Endothelial cell of umbilical vein (primary cell): ENCODE data around the gene DDX17. TPM values are rescaled to one million over a fixed set of nuclear protein-coding genes. Genes with fewer than 3 reads are reported as not detected.

Source experiments
- BruUV-seq: library from RNA; stranded (reverse); fragments of 400-500 nt; replicated peaks from 2 replicates; lab custom pipeline; 2021; lab: Mats Ljungman, UMichigan
- CTCF ChIA-PET: fragments of 300-600, 350-600 bp; sonication (Branson Sonifier 250); formaldehyde crosslinking; loops from one replicate; lab custom pipeline; 2021; ENCODE audit warnings: antibody characterized with exemption, inconsistent platforms; lab: Charles Lee
- POLR2A ChIA-PET: fragments of 300-600, 350-600 bp; sonication (Branson Sonifier 250); formaldehyde crosslinking; loops from one replicate; lab custom pipeline; 2021; ENCODE audit warnings: antibody characterized with exemption, inconsistent platforms; lab: Charles Lee
- DNase-seq: peaks from one replicate; pipeline ENCODE4 v3.0.0-alpha.2; 2011; ENCODE audit warnings: low read depth, low spot score
- FAIRE-seq: peaks from 2 replicates; lab custom pipeline; 2011; peaks lifted over from hg19 to GRCh38; lab: Jason Lieb, UNC
- H2AFZ ChIP-seq: 2 replicates; pipeline ENCODE4 v1.6.0; 2012; ENCODE audit warnings: low read depth, low read length, control low read depth, inconsistent platforms
- H3K27ac ChIP-seq: 2 replicates; pipeline ENCODE4 v1.5.1; 2011; ENCODE audit warnings: low read depth, mild to moderate bottlenecking, control low read depth, low read length, moderate library complexity; ENCODE audit not compliant: insufficient read depth
- H3K27me3 ChIP-seq, 2 experiments: 2 replicates each; pipeline versions ENCODE4 v1.6.0 to v1.6.1; 2011; ENCODE audit warnings: low read length in 2 of 2, mixed read lengths in 1 of 2; ENCODE audit not compliant: control insufficient read depth in 2 of 2, insufficient read depth in 2 of 2
- H3K36me3 ChIP-seq, 2 experiments: 2 replicates in 1 of 2; 3 replicates in 1 of 2; pipeline ENCODE4 v1.5.1; 2011; ENCODE audit warnings: low read length in 2 of 2, mild to moderate bottlenecking in 1 of 2, moderate library complexity in 1 of 2; ENCODE audit not compliant: control insufficient read depth in 2 of 2, insufficient read depth in 2 of 2; ENCODE audit errors: extremely low read depth in 1 of 2
- H3K4me1 ChIP-seq: 3 replicates; pipeline ENCODE4 v1.5.1; 2011; ENCODE audit warnings: mild to moderate bottlenecking, low read length; ENCODE audit not compliant: control insufficient read depth, insufficient read depth; ENCODE audit errors: extremely low read depth
- H3K4me2 ChIP-seq: 2 replicates; pipeline ENCODE4 v1.6.1; 2011; ENCODE audit warnings: low read length, control low read depth, mixed read lengths; ENCODE audit not compliant: insufficient read depth
- H3K4me3 ChIP-seq, 3 experiments: fragments of 200-600 bp in 1 of 3; sonication (generic), shearing (Covaris generic) in 1 of 3; replicated peaks in 1 of 3; 2 replicates each; pipeline ENCODE4 v1.5.1; 2011 to 2016; ENCODE audit warnings: control low read depth in 3 of 3, low read length in 3 of 3, mild to moderate bottlenecking in 2 of 3, inconsistent platforms in 1 of 3, low read depth in 1 of 3, moderate library complexity in 1 of 3; ENCODE audit not compliant: insufficient read depth in 1 of 3
- H3K79me2 ChIP-seq: 2 replicates; pipeline ENCODE4 v1.6.0; 2012; ENCODE audit warnings: low read length, inconsistent platforms; ENCODE audit not compliant: control insufficient read depth, insufficient read depth
- H3K9ac ChIP-seq: replicated peaks from 2 replicates; pipeline ENCODE3; 2011; ENCODE audit warnings: low read length, control low read depth; ENCODE audit not compliant: insufficient read depth; ENCODE audit errors: extremely low read depth
- H3K9me1 ChIP-seq: replicated peaks from 3 replicates; pipeline ENCODE4 v1.6.0; 2011; ENCODE audit warnings: mild to moderate bottlenecking, low read length; ENCODE audit not compliant: control insufficient read depth, insufficient read depth; ENCODE audit errors: extremely low read depth
- H3K9me3 ChIP-seq: replicated peaks from 2 replicates; pipeline ENCODE4 v1.5.1; 2012; ENCODE audit warnings: low read length, inconsistent platforms; ENCODE audit not compliant: control insufficient read depth, insufficient read depth
- H4K20me1 ChIP-seq: replicated peaks from 2 replicates; pipeline ENCODE3; 2011; ENCODE audit warnings: mild to moderate bottlenecking, low read length; ENCODE audit not compliant: control insufficient read depth, insufficient read depth; ENCODE audit errors: extremely low read depth
- CTCF ChIP-seq, 2 donors: IDR thresholded peaks; 1 replicate in 1 of 2; 2 replicates in 1 of 2; pipeline ENCODE4 v1.5.1; 2011; ENCODE audit warnings: low read length in 2 of 2, mild to moderate bottlenecking in 2 of 2, moderate library complexity in 2 of 2, control low read depth in 1 of 2, inconsistent platforms in 1 of 2, low read depth in 1 of 2; ENCODE audit not compliant: insufficient read depth in 1 of 2; ENCODE audit errors: extremely low read depth in 1 of 2
- EZH2 ChIP-seq: IDR thresholded peaks from 2 replicates; pipeline ENCODE4 v1.6.1; 2012; ENCODE audit warnings: borderline replicate concordance, low read depth, mild to moderate bottlenecking, moderate library complexity, low read length, inconsistent platforms; ENCODE audit not compliant: severe bottlenecking
- FOS ChIP-seq: IDR thresholded peaks from 2 replicates; pipeline ENCODE4 v1.6.1; 2011; ENCODE audit warnings: mild to moderate bottlenecking, low read length, moderate library complexity, borderline replicate concordance; ENCODE audit not compliant: insufficient read depth
- GATA2 ChIP-seq: IDR thresholded peaks from 2 replicates; pipeline ENCODE4 v1.7.0; 2011; ENCODE audit warnings: low read depth, mild to moderate bottlenecking, moderate library complexity, mixed read lengths, low read length; ENCODE audit not compliant: insufficient read length, insufficient read depth
- JUN ChIP-seq: IDR thresholded peaks from 2 replicates; pipeline ENCODE4 v1.6.1; 2011; ENCODE audit warnings: borderline replicate concordance, low read depth; ENCODE audit not compliant: insufficient read length, insufficient read depth
- MAX ChIP-seq: IDR thresholded peaks from 2 replicates; pipeline ENCODE4 v1.6.1; 2011; ENCODE audit not compliant: insufficient read depth, insufficient read length
- MYC ChIP-seq: IDR thresholded peaks from one replicate; pipeline ENCODE4 v1.6.1; 2011; ENCODE audit warnings: mild to moderate bottlenecking, low read depth, low read length
- POLR2A ChIP-seq: IDR thresholded peaks from 2 replicates; pipeline ENCODE4 v1.6.1; 2012; ENCODE audit warnings: low read depth, mild to moderate bottlenecking, control low read depth, low read length
- POLR2AphosphoS5 ChIP-seq: IDR thresholded peaks from 2 replicates; pipeline ENCODE4 v1.6.1; 2012; ENCODE audit warnings: low read depth, mild to moderate bottlenecking, control low read depth, low read length, moderate library complexity; ENCODE audit not compliant: insufficient read depth
- dilution Hi-C: fragments of 300-500 bp; cut with MboI; formaldehyde crosslinking; loops from one replicate; pipeline ENCODE4 v1.15.0; 2019; ENCODE audit warnings: low sequenced_read_pairs; ENCODE audit not compliant: extremely low pct_ligation_motif_present
- intact Hi-C: fragments of 100-400 bp; cut with micrococcal nuclease; formaldehyde crosslinking; loops from one replicate; pipeline ENCODE4 v1.10.0; 2022
- polyA plus RNA-seq, 4 experiments: library from polyadenylated mRNA; depleted of rRNA in 3 of 4; stranded (reverse) in 3 of 4; unstranded in 1 of 4; fragments of >200 nt; gene quantifications; 2 replicates each; pipeline versions ENCODE4 v1.2.1 to v1.2.3, GENCODE V29; 2011 to 2012; ENCODE audit warnings: missing spikeins in 1 of 4
- total RNA-seq: library from RNA; stranded (reverse); gene quantifications from 2 replicates; pipeline ENCODE4 v1.2.3, GENCODE V29; 2021

The DDX17 gene
- total and polyA plus RNA-seq, 2 donors (not counting 3 experiments of a cell fraction or from before 2014, with no cell fraction given): 393 to 402 TPM

GRCh38 chr22:38540701-38541100 is 34.6 kb upstream of the DDX17 start:
- BruUV-seq: no TSS peak
- FAIRE-seq (no peak), DNase-seq (no peak)
- Histone ChIP-seq H3K9me1 (no peaks in the 10 kb centered on the region), H3K36me3 (no peaks in the 10 kb centered on the region), H4K20me1 (no peaks in the 10 kb centered on the region), H2AFZ (no peak overlapping the region), H3K9ac (no peak overlapping the region), H3K4me3 (no peak overlapping the region), H3K4me1 (no peaks in the 10 kb centered on the region), H3K27me3 (no peaks in the 10 kb centered on the region), H3K27ac (no peak overlapping the region), H3K9me3 (peaks cover 3% of the 10 kb centered on the region), H3K4me2 (no peak overlapping the region), H3K79me2 (no peaks in the 10 kb centered on the region)
- dilution Hi-C loops: no loop called here
- intact Hi-C loops: no loop called here
- CTCF ChIA-PET: interaction anchor here (1.2 kb wide), 1 partner anchor 11 kb away, joined by 3 read pairs; no protein-coding TSS in a partner anchor
- TF ChIP-seq MAX (no peak), MYC (no peak), JUN (no peak), POLR2A (no peak), CTCF (IDR thresholded peaks at IDR 0.05; ENCODE audit: extremely low read depth in 1 of 2, insufficient read depth in 1 of 2, low read depth in 1 of 2, low read length in 2 of 2) (no peak), EZH2 (no peak), FOS (no peak), GATA2 (no peak), POLR2AphosphoS5 (no peak)
- POLR2A ChIA-PET: no interaction called here
